B cell (primary cell): ENCODE measurements around the gene MT1M.

Source experiments
- CTCF ChIP-seq: fragments of 200-600 bp; IDR thresholded peaks from one replicate; pipeline ENCODE4 v1.8.0; 2022; ENCODE audit warnings: antibody characterized with exemption, mild to moderate bottlenecking
- EZH2 ChIP-seq: IDR thresholded peaks from 2 replicates; pipeline ENCODE4 v1.6.1; 2012; ENCODE audit warnings: borderline replicate concordance, low read depth, mild to moderate bottlenecking, moderate library complexity, low read length; ENCODE audit not compliant: insufficient read depth, poor library complexity, severe bottlenecking

GRCh38 chr16:56608043-56608875 is 24.2 kb upstream of the MT1M start, which contains the start of gene MT2A:
- TF ChIP-seq CTCF (no peak), EZH2 (no peak)
